HuH-7 (cell line): Measurements from ENCODE around the gene MAP3K7CL.

Experiments used
- DNase-seq: peaks from one replicate; pipeline ENCODE4 v3.0.0; 2011; ENCODE audit warnings: low spot score

The MAP3K7CL gene

GRCh38 chr21:29168891-29169315, 38.5 kb downstream of the MAP3K7CL start:
- no peak for DNase-seq

- no peak for DNase-seq
These were observed 40.5 kb downstream of the MAP3K7CL start for GRCh38 chr21:29170944-29171343.

GRCh38 chr21:29172282-29172681, 41.8 kb downstream of the MAP3K7CL start:
- no peak for DNase-seq

GRCh38 chr21:29174607-29175013, 44.2 kb downstream of the MAP3K7CL start:
- no peak for DNase-seq

GRCh38 chr21:29175408-29176134, 45.1 kb downstream of the MAP3K7CL start:
- peak; percentile 20 for DNase-seq

- no peak for DNase-seq
These were observed 46.2 kb downstream of the MAP3K7CL start for GRCh38 chr21:29176471-29177120.

- DNase-seq = no peak
These were observed 47.4 kb downstream of the MAP3K7CL start for GRCh38 chr21:29177800-29178199.

GRCh38 chr21:29178926-29179325, 48.5 kb downstream of the MAP3K7CL start:
- DNase-seq = no peak

GRCh38 chr21:29179503-29179902, 49.1 kb downstream of the MAP3K7CL start:
- no peak for DNase-seq

GRCh38 chr21:29181799-29182470, 51.5 kb downstream of the MAP3K7CL start:
- DNase-seq = peak; percentile 20

GRCh38 chr21:29182691-29183092, 52.2 kb downstream of the MAP3K7CL start:
- no peak for DNase-seq

GRCh38 chr21:29184037-29184436, 53.6 kb downstream of the MAP3K7CL start:
- DNase-seq = no peak

GRCh38 chr21:29185172-29185571, 54.7 kb downstream of the MAP3K7CL start:
- no peak for DNase-seq

GRCh38 chr21:29185633-29186032, 55.2 kb downstream of the MAP3K7CL start:
- DNase-seq = no peak

GRCh38 chr21:29186246-29186645, 55.8 kb downstream of the MAP3K7CL start:
- no peak for DNase-seq

- DNase-seq = no peak
These were observed 57.5 kb downstream of the MAP3K7CL start for GRCh38 chr21:29187944-29188343.

GRCh38 chr21:29189353-29189752, 58.9 kb downstream of the MAP3K7CL start:
- no peak for DNase-seq

- DNase-seq = no peak
These were observed 60.5 kb downstream of the MAP3K7CL start for GRCh38 chr21:29190923-29191331.

GRCh38 chr21:29193072-29193471, 62.6 kb downstream of the MAP3K7CL start:
- no peak for DNase-seq

- DNase-seq = no peak
These were observed 63.5 kb downstream of the MAP3K7CL start for GRCh38 chr21:29193901-29194300.

GRCh38 chr21:29194342-29194741, 63.9 kb downstream of the MAP3K7CL start:
- no peak for DNase-seq

GRCh38 chr21:29194847-29195246, 64.4 kb downstream of the MAP3K7CL start:
- no peak for DNase-seq
